Eye (tissue), 1 donor: Measurements from ENCODE around the gene TNNI2.
"Not testable (repeated sequence)": the region's sequence is repeated elsewhere in the genome, so short reads cannot be mapped to it uniquely, and the experiment has no call there.

Experiments
- DNase-seq: peaks from one replicate; pipeline ENCODE4 v3.0.0-alpha.2; 2015

Gene TNNI2

DNA sequence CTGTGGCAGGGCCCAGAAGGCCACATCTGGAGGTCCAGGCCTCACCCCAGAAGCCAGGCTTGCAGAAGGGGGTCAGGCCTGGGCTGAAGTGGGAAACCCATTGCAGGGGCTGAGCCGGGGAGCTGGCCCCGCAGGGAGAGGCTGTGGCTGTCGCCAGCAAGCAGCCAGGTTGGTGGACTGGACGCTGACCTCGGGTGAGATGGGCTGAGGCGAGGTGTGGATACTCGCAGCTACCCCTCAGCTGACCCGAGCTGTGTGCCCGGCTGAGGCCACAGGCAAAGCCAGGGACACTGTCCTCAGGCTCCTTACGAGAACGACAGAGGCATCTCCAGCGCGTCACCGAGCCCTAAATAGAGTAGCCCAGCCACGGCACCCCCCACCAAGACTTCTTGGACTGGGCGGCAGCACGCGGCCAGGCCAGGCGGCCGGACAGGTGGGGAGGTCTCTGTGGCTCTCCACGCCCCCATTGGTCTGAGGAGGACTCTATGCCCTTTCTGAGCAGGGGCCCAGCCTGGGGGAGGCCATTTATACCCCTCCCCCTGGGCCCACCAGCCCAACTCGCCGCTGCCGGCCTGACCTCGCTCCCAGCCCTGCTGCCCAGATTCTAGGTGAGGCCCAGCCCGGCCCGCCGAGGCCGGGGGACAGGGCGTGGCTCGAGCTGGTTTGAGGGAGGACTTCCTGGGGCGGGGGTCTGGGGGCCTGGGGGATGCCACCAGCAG is at the start of gene TNNI2:
TNNI2 (plus strand) TSS at position 556 of the 719 bp plus-strand sequence. CDS start 716 bp downstream, outside the sequence.
- no peak for DNase-seq

DNA sequence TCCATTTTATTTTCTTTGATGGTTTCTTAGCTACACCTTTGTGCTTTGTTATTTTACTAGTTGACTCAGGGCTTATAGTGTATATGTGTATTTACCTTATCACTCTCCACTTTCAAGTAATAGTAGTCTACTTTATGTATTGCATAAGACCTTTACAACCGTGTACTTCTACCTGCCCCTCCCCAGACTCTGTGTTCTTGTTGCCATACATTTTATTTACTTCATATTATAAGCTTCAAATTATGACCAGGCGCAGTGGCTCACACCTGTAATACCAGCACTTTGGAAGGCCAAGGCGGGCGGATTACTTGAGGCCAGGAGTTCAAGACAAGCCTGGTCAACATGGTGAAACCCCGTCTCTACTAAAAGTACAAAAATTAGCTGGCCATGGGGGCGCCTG is 46.9 kb upstream of the TNNI2 start:
- DNase-seq, result no peak

DNA sequence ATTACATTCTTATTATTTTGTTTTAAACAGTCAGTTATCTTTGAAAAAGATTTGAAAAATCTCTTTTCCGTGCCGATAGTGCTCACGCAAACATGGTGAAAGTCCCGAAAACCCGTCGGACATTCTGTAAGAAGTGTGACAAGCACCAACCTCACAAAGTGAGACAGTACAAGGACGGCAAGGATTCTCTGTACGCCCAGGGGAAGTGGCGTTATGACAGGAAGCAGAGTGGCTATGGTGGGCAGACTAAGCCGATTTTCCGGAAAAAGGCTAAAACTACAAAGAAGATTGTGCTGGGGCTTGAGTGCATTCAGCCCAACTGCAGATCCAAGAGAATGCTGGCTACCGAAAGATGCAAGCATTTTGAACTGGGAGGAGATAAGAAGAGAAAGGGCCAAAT is 46.3 kb upstream of the TNNI2 start:
- DNase-seq, result no peak

DNA sequence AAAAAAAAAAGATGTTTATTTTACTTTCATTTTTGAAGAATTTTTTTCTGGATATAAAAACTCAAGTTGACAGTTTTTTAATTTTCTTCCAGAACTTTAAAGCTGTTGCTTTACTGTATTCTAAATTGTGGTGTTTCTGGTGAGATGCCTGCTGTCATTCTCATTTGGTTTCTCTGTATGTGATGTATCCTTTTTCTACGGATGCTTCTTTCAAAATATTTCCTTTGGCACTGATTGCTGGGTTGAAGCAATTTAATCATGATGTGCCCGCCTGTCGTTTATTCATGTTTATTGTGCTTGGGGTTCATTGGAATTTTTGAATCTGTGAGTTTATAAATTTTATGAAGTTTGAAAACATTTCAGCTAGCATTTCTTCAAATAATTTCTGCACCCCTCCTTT is 45.7 kb upstream of the TNNI2 start:
- peak; percentile 22 for DNase-seq

DNA sequence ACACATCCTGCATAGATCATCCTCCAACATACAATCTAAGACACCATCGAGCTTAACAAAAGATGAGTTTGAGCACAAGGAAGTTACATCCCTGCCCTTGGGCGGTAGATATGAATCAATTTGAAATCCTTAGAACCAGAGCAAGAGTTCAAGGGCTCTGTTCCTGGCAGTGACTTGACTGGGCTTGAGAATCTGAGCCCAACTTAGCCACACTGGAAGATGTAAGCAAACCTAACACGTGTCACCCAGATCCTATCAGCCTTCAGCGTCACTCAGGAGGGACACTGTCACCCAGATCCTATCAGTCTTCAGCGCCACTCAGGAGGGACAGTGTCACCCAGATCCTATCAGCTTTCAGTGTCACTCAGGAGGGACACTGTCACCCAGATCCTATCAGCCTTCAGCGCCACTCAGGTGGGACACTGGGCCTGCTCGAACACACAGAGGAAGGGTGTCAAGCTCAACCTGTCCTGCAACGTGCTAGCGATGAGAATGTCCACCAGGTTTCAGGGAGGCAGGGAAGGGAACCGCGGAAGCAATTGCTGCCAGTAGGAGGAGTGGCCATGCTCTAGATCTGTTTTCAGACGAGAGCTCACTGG is 42.3 kb upstream of the TNNI2 start:
- no peak for DNase-seq

DNA sequence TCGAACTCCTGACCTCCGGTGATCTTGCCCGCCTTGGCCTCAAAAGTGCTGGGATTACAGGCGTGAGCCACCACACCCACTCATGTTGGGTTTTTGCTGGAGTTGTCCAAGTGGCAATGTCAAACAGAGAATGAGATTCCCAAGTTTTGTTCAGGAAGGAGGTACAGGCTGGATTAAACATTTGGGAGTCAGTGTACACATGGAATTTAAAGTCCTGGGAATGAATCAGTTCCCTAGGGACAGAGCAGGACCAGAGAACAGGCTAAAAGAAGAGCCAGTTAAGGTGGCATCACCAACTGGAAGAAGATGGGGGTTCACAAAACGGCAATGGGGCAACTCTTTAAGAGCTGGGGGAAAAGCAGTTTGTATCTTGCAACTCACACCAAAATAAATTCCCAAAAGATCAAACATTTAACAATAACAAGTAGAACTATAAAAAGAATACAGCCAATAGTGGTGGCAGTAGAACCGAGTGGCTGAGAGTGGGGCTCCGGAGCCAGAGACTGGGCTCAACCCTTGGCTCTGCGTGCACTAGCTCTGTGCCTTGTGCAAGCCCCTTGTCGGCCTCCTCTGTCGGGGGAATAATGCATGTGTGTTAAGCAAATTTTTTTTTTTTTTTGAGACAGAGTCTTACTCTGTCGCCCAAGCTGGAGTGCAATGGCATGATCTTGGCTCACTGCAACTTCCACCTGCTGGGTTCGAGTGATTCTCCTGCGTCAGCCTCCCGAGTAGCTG is 41.2 kb upstream of the TNNI2 start:
- no peak for DNase-seq

DNA sequence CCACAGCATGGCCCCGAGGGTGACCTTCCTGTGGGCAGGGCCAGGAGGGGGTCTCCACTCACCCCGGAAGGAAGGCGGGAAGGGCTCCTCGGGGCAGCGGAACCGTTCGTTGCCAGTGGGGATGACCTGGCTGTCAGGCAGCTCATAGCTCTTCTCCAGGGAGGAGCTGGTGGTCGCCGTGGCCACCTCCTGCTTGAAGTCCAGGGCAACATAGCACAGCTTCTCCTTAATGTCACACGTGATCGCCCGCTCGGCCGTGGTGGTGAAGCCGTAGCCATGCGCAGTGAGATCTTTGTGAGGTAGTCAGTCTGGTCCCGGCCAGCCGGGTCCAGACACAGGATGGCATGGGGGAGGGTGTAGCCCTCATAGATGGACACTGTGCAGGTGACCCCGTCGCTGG is 35.5 kb upstream of the TNNI2 start:
- no peak for DNase-seq

DNA sequence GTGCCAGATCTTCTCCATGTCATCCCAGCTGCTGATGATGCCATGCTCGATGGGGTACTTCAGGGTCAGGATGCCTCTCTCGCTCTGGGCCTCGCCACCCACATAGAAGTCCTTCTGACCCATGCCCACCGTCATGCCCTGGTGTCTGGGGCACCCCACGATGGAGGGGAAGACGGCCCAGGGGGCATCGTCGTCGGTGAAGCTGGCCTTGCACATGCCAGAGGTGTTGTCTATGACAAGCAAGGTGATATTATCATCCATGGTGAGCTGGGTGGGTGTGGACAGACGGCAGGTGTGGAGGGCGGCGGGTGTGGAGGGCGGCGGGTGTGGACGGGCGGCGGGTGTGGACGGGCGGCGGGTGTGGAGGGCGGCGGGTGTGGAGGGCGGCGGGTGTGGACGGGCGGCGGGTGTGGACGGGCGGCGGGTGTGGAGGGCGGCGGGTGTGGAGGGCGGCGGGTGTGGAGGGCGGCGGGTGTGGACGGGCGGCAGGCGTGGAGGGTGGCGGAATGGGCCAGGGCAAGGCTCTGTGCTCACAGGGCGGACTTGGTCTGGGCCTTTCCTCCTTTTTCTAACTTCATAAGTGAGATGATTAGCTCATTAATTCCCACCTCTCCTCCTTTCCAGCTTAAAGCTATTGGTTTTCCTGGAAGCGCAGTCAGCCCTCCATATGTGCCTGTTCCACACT is 34.8 kb upstream of the TNNI2 start:
- not testable (repeated sequence) for DNase-seq

DNA sequence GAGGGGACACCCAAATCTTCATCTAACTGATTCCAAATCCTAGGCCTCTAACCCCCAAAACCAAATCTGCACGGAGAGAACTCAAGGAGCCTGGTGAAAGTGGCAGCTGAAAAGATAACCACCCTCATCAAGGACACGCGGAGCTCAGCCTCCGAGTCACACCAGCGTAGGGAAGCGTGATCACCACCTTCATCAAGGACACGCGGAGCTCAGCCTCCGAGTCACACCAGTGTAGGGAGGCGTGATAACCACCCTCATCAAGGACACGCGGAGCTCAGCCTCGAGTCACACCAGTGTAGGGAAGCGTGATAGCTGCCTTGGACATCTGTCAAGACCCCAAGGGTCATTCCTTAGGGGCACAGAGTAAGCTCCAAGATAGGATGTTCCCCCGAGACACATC is 33.3 kb upstream of the TNNI2 start:
- no peak for DNase-seq

DNA sequence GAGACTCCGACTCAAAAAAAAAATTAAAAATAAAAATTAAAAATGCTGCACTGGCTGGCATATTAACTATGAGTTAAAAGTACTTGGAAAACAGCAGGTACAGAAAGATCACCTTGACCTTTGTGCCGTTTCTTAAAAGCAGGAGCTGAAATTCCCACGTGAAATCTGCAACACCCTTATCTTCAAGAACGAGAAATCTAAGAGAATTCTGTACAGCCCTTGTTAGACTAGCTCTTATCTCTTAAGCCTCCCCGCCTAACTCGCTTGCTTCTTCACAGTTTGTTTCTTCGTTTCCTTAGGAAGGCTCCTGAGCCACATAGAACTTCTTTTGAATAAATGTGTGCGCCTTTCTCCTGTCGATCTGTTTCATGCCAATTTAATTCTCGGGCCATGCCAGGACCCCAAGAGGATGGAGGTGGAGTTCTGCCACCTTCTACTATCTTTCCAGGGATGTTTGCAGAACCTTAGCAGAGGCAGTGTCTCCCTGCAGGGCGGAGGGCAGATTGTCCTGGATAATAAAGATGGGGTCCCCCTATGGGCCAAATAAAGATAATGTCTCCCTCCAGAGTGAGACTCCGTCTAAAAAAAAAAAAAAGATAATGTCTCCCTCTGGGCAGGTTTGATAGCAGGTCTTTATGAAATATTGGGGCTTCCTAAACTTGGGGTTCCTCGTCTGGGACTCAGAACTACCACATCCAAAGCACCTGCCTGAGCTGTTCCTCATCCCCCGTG is 31.4 kb upstream of the TNNI2 start:
- no peak for DNase-seq

DNA sequence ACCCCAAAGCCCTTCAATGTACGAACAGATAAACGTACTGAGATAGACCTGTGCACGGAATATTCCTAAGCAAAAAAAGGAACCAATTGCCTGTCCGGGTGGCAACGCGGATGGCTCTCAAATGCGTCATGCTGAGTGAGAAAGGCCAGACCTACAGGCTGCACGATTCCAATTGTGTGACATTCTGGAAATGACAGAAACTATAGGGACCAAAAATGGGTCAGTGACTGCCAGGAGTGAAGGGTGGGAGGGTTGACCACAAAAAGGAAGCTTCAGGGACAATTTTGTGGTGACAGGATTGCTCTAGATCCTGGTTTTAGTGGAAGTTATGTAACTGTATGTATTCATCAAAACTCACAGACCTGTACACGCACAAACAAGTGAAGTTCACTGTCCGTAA is 28.0 kb upstream of the TNNI2 start:
- no peak for DNase-seq

DNA sequence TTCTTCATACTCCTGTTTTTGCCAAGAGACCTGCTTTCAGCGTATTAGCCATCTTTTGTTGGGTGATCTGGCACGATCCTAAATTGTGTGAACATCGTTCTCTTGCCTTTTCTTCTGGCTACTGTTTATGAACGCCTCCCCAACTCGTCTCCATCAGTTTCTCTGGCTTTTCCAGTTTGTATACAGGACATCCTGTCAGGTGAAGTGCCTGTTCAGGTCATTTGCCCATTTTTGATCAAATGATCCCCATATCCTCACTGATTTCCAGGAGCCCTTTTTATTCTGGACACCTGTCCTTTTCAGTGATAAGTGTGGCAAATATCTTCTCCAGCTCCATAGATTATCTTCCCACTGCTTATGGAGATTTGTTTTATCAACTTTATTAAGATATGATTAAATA is 26.5 kb upstream of the TNNI2 start:
- DNase-seq, result no peak

DNA sequence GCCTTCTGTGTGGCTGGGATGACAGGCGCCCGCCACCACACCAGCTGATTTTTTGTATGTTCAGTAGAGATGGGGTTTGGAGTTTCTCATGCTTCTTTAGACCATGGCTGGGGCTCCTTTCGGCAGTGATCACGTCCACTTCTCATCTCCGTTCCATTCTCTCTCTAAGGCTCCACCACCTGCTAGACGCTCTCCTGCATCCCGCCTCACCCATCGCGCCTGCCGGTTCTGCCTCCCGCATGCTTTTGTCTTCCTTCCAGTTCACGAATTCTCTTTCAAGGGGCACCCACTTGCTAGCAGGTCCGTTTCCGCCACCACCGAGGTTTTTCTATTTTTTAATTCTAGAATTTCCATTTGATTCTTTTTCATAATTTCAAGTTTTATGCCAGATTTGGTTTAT is 26.0 kb upstream of the TNNI2 start:
- no peak for DNase-seq

DNA sequence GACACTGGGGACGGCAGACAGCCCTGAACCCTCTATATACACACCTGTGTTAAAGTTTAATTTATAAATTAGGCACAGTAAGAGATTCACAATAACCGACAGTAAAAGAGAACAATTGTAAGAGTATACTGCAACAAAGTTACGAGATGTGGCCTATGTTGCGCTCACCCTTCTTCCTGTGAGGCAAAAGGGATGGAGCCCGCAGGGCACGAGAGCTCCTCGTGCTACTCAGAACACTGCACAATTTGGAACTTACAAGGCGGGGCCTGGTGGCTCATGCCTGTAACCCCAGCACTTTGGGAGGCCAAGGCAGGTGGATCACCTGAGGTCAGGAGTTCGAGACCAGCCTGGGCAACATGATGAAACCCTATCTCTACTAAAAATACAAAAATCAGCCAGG is 25.4 kb upstream of the TNNI2 start:
- not testable (repeated sequence) for DNase-seq

DNA sequence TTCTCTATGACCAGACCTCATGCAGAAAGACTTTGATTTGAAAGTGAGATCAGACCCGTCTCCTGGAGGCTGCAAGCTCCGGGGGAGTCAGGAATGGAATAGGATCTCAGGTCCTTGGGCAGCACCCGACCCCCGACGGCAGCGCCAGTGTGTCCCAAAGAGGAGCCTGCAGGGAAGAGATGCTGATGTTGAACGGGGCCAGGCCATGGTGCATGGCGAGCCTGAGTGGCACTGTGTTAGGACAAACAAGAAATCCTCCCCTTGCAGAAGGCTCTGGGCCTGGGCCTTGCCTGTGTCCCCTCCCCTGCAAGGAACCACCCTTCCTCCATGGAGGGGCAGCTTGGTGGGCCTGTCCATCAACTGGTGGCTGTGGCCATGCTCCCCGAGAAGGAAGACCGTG is 24.1 kb upstream of the TNNI2 start:
- no peak for DNase-seq

DNA sequence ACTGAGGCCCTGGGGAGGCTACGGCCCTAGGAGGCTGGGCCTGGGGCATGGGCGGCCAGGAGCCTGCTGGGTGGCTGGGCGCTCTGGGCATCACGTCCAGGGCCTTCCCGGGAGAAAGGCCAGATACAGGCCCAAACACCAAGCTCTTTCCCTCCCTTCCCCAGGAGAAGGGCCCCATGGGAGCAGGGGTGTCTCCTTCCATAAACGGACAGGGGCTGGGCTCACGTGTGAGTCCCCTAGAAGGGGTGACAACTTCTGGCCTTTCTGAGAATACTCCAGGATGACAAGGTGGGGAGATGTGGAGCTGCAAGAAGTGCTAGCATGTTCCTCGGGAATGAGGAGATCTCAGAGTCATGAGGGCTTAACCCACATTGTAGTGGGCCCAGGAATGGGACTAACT is 23.5 kb upstream of the TNNI2 start:
- DNase-seq, result no peak

DNA sequence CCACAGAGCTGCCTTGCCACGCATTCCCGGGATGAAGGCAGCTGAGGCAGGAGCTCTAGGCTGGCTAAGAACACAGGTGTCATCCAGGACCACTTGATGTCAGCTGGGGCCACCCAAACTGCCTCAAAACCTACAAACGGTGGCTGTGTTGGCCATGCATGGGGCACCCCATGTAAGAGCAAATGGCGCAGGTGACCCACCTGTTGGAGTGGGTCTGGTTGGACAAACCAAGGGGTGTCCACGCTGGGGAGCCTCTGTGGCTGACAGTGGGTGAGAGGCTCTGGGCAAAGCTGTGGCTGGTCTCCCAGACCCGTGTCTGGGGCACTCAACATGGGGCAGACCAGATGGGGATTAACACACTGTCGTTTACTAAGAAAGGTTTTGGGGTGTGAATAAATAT is 23.0 kb upstream of the TNNI2 start:
- no peak for DNase-seq

DNA sequence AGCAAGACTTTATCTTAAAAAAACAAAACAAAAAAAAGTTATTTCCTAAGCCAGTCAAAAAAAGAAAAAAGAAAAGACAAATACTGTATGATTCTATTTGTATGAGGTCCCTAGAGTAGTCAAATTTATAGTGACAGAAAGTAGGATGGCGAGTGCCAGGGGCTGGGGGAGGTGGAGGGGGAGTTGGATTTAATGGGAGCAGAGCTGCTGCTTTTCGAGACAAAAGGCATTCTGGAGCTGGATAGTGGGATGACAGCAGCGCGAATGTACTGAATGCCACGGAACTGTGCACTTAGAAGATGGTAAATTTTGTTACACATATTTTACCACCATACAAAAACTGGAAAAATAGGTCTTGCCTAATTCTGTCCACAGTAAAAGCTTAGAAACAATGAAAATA is 21.8 kb upstream of the TNNI2 start:
- no peak for DNase-seq

DNA sequence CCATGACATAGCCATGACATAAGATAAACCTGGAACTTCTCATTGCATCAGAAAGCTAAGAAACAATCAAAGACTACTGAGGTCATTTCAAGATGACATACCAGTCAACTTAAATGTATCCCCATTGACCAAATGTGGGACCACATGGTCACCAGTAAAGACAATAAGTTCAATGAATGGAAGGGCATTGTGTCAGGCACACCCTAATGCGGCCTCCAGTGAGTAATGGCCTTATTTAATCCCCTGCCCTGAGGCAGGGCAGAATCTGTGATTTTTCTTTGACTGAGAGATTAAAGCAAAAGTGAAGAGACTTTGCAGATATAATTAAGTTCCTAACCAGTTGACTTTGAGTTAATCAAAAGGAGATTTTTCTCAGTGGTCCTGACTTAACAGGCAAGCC is 21.3 kb upstream of the TNNI2 start:
- no peak for DNase-seq

DNA sequence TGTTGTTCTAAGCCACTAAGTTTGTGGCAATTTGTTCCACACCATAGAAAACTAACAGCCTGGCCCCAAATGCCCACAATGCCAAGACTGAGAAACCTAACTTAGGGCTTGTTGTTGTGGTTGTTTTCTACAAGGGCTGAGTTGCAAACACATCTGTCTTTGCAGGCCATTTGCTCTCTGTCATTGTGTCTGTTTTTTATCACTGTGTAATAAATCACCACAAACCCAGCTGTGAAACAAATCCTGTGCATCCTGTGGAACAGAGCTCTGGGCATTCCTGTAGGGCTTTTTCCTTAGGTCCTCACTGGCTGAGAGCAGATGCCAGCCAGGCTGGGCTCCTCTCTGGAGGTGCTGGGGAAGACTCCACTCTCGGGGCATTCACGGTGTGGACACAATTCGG is 19.7 kb upstream of the TNNI2 start:
- no peak for DNase-seq

DNA sequence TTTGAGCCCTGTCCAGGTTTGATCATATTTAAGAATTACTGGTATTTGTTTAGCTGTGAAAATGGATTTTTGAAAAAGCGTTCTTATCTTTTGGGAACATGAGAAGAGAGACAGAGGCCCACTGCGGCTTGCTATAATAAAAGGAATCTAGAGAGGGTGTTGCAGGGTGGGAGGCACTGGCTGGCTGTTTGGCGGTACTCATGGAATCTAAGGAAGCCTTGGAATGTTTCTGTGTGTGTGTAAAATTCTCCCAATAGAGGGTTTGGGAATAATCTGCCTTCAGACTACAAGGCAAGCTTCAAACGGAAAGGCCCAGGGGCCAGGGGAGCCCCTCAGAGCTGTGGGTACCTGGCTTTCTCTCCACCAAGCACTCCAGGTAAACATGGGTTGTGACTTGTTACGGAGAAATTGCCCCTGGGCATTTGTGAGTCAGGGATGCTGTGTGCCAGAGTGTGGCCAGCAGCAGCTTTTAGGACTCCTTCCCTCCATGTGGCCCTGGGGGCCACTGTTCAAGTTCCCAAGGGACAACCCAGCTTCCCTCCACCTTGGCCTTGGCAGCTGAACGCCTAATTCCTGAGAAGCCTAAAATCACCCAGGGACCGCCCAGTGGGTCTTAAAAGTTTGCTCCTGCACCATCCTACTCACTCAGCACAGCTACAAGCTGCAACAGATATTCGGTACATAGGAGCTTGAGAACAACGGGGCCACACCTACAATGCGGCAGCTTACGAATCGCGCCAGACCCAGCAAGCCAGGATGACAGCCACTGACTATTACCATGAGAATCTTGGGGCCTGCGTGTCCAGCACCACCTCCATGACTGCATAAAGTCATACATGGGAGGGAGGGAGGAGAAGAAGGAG is 18.1 kb upstream of the TNNI2 start:
- DNase-seq, result no peak

DNA sequence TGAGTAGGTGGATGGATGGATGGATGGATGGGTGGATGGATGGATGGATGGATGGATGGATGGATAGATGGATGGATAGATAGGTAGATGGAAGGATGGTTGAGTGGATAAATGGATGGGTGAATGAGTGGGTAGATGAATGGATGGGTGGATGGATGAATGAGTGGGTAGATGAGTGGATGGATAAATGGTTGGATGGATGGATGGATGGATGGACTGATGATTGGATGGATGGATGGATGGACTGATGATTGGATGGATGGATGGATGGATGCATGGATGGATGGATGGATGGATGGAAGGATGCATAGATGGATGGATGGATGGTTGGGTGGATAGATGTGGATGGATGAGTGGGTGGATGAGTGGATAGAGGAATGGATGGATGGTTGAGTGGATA is 17.2 kb upstream of the TNNI2 start:
- no peak for DNase-seq
